Left lobe of liver (tissue), 2 donors: Measurements from ENCODE around the gene CASKIN1. TPM values are rescaled to one million over a fixed set of nuclear protein-coding genes. Genes with fewer than 3 reads are reported as not detected.
"Not testable (repeated sequence)": the region's sequence is repeated elsewhere in the genome, so short reads cannot be mapped to it uniquely, and the experiment has no call there.

ENCODE experiments used
- ATAC-seq: fragments of 200-7000 bp; cut with Tn5 transposase; one replicate; pipeline ENCODE4 v1.9.1; 2020; ENCODE audit warnings: mild to moderate bottlenecking, moderate library complexity
- DNase-seq: peaks from one replicate; pipeline ENCODE4 v3.0.0-alpha.2; 2020; ENCODE audit warnings: low spot score
- total RNA-seq: library from RNA; stranded (reverse); gene quantifications from one replicate; pipeline ENCODE4 v1.2.1, GENCODE V29; 2021
- donor health status: DM: no; HTN: no; CAD: no; lungs with moderate emphysema.
- donor health status: DM: no; HTN: yes; CAD: no.

Gene CASKIN1
- 0.05 TPM for total RNA-seq

DNA sequence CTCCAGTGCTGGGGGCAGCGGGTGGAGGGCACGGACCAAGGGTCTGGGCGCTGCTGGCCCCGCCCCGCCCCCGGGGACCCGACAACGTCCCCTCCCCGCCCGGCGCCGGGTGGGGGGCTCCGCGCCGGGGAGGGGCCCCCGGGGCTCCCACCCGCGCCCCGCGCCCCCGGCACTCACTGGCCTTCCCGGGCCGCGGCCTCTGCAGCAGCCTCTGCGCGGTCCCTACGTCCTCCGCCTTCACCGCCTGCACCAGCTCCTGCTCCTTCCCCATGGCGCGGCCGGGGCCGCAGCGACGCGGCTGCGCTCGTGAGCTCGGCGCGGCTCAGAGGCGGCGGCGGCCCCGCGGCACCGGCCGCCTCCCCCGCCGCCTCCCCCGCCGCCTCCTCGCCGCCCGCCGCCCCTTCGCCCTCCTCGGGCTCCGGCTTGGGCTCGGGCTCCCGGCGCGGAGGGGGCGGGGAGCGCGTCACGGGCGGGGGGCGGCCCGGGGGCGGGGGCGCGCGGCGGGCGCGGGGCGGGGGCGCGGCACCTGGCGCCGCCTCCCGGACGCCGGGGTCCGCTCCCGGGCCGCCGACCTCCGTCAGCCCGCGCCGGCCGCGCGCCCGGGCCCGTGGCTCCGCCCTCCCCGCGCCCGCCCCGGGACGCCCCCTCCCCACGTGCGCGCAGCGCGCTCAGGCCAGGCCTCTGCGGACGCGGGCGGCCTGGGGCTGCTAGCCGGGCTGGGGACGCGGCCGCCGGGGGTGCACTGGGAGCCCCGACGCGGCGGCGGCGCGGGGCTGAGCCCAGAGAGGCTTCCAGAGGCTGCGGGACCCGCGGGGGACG lies at the start of gene CASKIN1:
Gene CASKIN1 (minus strand): TSS at position 444 of the 819 bp plus-strand sequence. CDS start 173 bp downstream, at position 271.
- peak; percentile 19 for ATAC-seq
- DNase-seq, result no peak

GRCh38 chr16:2244926-2245795 lies 48.8 kb upstream of the CASKIN1 start:
- ATAC-seq (no peak), DNase-seq (no peak)

DNA sequence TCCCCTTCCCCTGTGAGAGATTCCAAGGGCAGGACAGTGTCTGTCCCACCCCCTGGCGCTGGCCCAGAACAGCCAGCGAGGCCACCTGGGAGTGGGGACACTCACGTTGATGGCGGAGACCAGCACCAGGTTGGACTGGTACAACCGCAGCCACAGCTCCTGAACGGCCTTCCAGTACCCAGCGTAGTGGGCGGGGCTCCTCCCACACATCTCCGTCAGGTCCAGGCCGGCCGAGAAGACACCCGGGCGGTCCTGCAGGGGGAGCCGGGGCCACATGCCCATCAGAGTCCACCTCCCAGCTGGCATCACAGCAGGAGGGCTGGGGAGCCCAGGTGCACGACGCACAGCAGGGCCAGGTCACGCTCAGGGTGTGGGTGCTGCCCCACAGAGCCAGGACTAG lies 47.9 kb upstream of the CASKIN1 start:
- ATAC-seq (no peak), DNase-seq (no peak)

- DNase-seq (no peak), ATAC-seq (no peak)
These were observed 47.4 kb upstream of the CASKIN1 start for GRCh38 chr16:2243781-2244180.

- ATAC-seq (no peak), DNase-seq (no peak)
These were observed 46.7 kb upstream of the CASKIN1 start for GRCh38 chr16:2243031-2243528.

- no peak for ATAC-seq
- no peak for DNase-seq
These were observed 46.2 kb upstream of the CASKIN1 start for GRCh38 chr16:2242598-2242997.

DNA sequence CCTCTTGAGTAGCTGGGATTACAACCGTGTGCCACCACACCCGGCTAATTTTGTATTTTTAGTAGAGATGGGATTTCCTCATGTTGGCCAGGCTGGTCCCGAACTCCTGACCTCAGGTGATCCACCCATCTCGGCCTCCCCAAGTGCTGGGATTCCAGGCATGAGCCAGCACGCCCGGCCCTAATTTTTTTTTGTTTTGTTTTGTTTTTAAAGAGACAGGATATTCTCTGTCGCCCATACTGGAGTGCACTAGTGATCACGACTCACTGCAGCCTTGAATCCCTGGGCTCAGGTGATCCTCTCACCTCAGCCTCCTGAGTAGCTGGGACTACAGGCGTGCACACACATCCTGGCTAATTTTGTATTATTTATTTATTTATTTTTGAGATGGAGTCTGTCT lies 43.9 kb upstream of the CASKIN1 start:
- DNase-seq, ATAC-seq: not testable (repeated sequence)

DNA sequence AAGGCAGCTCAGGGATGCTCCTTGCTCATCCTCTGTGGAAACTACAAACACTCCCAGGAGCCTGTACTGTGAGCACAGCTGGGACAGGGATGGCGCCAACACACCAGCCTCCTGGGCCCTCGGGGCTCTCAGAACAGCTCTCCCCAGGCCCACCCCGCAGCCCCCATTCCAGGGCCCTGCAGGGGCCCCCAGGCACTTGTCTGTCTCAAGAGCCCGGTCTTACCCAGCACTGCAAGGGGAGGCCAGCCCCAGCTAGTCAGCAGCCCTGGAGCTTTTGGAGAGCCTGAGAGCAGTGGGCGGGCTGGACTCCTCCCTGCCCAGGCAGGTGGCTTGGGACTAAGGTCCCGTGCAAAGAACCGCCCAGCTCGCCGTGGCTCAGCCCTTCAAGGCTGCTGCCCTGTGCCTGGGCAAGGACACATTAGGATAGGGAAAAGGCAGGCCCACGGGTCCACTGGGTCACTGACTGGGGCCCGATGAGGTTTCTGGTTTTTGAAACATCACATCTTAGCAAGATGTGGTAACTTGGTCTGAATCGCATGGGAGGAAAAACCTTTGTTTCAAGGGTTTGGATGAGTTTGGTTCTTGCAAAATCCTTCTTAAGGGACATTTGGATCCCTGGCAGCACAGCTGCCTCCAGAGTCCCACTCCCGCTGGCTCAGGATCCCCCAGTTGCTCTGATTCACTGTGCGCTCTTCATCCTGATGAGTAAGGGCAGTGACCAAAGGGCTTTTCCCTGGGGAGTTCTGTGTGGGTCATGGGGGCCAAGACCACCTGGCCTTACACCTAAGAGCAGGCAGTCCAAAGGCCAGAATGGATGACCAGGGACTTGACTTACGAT lies 42.7 kb upstream of the CASKIN1 start:
- DNase-seq (no peak), ATAC-seq (peak; percentile 49)

DNA sequence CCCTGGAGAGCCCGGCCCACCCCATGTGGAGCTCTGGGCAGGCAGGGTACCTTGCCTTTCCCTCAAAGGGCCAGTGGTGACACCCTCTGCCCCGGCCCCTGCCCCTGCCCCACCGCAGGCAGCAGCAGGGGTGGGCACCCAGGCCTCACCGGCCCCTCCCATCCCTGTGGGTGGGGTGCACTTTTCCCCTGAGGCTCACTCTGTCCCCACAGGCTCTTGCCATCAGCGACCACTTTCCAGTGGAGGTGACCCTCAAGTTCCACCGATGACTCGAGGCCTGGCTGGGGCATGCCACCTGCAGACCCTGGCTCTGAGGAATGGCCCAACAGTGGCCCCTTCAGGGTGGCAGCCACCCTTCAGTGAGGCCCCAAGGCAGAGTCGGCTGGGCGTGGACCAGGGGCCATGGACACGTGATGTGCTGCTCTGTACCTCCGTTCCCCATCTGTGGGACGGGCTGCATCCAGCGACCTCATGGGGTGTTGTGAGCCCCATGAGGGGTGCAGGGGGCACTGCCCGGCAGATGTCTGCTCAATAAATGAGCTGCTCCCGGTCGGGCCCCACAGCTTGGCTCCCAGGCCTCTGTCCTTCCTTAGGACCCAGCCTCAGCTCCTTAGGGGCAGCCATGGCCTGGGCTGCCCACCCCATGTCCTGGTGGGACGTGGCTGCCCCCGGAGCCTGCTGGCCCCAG lies 41.9 kb upstream of the CASKIN1 start:
- DNase-seq (no peak), ATAC-seq (peak; percentile 35)

GRCh38 chr16:2237493-2238149 lies 41.2 kb upstream of the CASKIN1 start:
- no peak for DNase-seq
- ATAC-seq, result peak; percentile 24

DNA sequence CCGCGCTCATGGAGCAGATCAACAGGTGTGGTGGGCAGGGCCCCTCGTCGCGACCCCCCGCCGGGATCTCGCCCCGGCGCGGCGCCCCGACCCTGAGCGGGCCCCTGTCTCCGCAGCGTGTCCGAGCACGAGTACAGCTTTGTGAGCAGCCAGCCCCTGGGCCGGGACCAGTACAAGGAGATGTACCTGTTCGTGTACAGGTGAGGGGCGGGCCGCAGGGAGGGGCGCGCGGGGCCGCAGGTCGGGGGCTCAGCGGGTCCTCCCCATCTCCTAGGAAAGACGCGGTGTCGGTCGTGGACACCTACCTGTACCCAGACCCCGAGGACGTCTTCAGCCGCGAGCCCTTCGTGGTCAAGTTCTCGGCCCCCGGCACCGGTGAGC lies 40.7 kb upstream of the CASKIN1 start:
- ATAC-seq, result no peak
- DNase-seq, result no peak

DNA sequence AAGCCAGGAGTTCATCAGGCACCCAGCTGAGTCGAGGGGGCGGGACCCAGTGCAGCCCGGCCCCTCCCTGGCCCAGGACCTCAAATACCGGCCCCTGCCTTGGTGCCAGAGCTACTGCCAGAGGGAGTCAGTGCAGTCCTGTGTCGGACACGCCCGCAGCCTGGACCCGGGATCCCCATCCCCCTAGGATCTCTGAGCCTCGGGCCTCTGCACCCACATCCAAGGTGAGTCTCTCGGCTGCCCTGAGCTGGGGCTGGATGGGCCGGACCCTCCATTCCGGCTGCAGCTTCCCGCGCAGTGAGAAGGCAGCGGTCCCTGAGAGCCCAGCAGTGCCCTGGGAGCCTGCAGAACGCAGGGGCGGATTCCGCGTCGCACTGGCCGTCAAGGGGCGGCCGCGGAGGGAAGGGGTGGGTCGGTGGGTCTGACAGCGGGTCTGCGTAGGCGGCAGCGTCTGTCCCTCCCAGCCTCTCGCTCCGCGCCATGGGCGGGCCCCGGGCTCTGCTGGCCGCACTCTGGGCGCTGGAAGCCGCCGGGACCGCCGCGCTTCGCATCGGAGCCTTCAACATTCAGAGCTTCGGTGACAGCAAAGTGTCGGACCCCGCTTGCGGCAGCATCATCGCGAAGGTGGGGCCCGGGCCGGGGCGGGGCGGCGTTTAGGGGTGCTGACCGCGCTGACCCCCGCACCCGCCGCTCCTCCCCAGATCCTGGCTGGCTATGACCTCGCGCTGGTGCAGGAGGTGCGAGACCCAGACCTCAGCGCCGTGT lies 40.1 kb upstream of the CASKIN1 start, which contains the start of gene DNASE1L2:
Gene DNASE1L2 (plus strand): TSS at position 108 of the 765 bp plus-strand sequence. CDS start 373 bp downstream, at position 481.
- DNase-seq (no peak), ATAC-seq (peak; percentile 59)

GRCh38 chr16:2235695-2236336 lies 39.4 kb upstream of the CASKIN1 start:
- DNase-seq (no peak), ATAC-seq (peak; percentile 6)

- ATAC-seq (no peak), DNase-seq (no peak)
These were observed 38.8 kb upstream of the CASKIN1 start for GRCh38 chr16:2235234-2235651.

GRCh38 chr16:2234813-2235170 lies 38.4 kb upstream of the CASKIN1 start:
- no peak for DNase-seq
- ATAC-seq, result no peak

GRCh38 chr16:2233872-2234812 lies 37.7 kb upstream of the CASKIN1 start:
- no peak for ATAC-seq
- no peak for DNase-seq
